ENCODE results near the gene PGAP3. TPM values are rescaled to one million over a fixed set of nuclear protein-coding genes. Genes with fewer than 3 reads are reported as not detected.

Gene PGAP3
- polyA plus RNA-seq, 1 experiment = 9.6 TPM

GRCh38 chr17:39626171-39627046, 61.4 kb downstream of the PGAP3 start, which contains the start of gene PPP1R1B:
Gene PPP1R1B, plus strand, starts transcription at chr17:39626952. Its CDS starts 441 bp downstream, at chr17:39627393.
- Histone ChIP-seq H3K27ac (ENCODE audit: low read depth, low read length) (no peak within 1 kb of the TSS), H3K9me3 (ENCODE audit: control insufficient read depth, insufficient read depth, low read length) (no peaks in the 10 kb centered on the region), H3K4me3 (ENCODE audit: low read depth, low read length) (peak within 1 kb of the TSS; percentile 29), H3K27me3 (ENCODE audit: control insufficient read depth, insufficient read depth, low read length) (peaks cover 64% of the 10 kb centered on the region)
- TF ChIP-seq CTCF (IDR thresholded peaks at IDR 0.05; ENCODE audit: low read depth, low read length) = no peak
- ChIA-PET CTCF (interaction anchor here (0.6 to 7.8 kb wide), 3 partner anchors 7 to 356 kb away, joined by 3 to 227 read pairs (median 114); no protein-coding TSS in a partner anchor), POLR2A (interaction anchor here (0.6 kb wide), 1 partner anchor 25 kb away, joined by 3 read pairs; no protein-coding TSS in a partner anchor)
- DNase-seq (ENCODE audit: low read depth, low spot score) = no peak

DNA sequence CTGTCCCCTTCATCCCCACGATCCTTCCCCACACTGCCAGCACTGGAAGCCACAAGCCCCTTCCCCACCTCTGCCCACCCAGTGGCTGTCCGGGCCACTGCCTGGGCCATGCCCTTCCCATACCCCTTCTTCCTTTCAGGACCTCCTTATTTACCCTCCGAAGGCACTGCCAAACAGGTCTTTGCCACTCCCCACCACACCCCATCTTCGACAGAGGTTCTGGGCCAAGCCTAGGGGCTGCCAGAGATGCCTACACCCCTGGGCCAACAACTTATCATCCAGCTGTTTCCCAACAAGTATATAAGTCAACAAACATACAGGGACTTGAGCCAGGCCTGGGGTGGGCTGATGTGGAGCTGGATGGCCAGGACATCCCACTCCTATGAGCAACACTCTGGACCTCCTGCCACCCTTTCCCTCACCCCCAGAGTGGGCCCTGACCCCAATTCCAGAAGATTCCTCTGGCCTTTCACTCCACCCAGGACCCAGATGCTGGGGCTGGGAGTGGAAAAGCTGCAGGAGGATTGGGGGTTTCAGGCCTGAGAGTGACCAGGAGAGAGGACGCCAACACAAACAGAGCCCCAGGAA, 62.6 kb downstream of the PGAP3 start:
- DNase-seq (ENCODE audit: low read depth, low spot score) = no peak
- H3K9me3 ChIP-seq (ENCODE audit: control insufficient read depth, insufficient read depth, low read length) = no peaks in the 10 kb centered on the region
- no peak for TF ChIP-seq CTCF (IDR thresholded peaks at IDR 0.05; ENCODE audit: low read depth, low read length)
- ChIA-PET POLR2A (interaction anchor here (0.6 kb wide), 1 partner anchor 24 kb away, joined by 3 read pairs; no protein-coding TSS in a partner anchor), CTCF (interaction anchor here (4.8 to 7.8 kb wide), 4 partner anchors 8 to 76 kb away, joined by 62 to 227 read pairs (median 103); partner anchors contain the start of gene PNMT)
- H3K27ac ChIP-seq (ENCODE audit: low read depth, low read length) = no peak overlapping the region
- peaks cover 63% of the 10 kb centered on the region for H3K27me3 ChIP-seq (ENCODE audit: control insufficient read depth, insufficient read depth, low read length)
- no peak overlapping the region for H3K4me3 ChIP-seq (ENCODE audit: low read depth, low read length)

DNA sequence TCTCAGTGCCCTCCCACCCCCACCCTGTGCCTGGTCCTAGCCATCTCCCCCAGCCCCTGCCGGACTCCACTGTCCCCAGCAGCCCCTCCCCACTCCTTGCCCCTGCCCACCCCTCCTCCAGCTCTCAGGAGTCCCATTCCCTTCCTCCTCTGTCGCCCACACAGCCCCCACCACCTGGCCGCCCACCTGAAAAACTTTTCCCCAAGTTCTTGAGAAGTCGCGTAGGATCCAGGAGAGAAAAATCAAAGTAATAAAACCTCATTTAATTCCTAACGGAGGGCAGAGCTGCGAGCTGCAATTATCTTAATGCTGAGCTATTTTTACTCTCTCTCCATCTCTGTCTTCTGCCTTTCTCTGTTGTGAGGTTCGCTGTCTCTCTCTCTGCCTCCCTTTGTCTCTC, 63.5 kb downstream of the PGAP3 start:
- peaks cover 57% of the 10 kb centered on the region for H3K27me3 ChIP-seq (ENCODE audit: control insufficient read depth, insufficient read depth, low read length)
- TF ChIP-seq CTCF (IDR thresholded peaks at IDR 0.05; ENCODE audit: low read depth, low read length) = no peak
- POLR2A ChIA-PET = no interaction called here
- no peaks in the 10 kb centered on the region for H3K9me3 ChIP-seq (ENCODE audit: control insufficient read depth, insufficient read depth, low read length)
- H3K4me3 ChIP-seq (ENCODE audit: low read depth, low read length) = no peak overlapping the region
- CTCF ChIA-PET = interaction anchor here (1.6 to 7.8 kb wide), 5 partner anchors 9 to 96 kb away, joined by 8 to 227 read pairs (median 92); partner anchors contain the start of gene PNMT
- no peak for DNase-seq (ENCODE audit: low read depth, low spot score)
- no peak overlapping the region for H3K27ac ChIP-seq (ENCODE audit: low read depth, low read length)

DNA sequence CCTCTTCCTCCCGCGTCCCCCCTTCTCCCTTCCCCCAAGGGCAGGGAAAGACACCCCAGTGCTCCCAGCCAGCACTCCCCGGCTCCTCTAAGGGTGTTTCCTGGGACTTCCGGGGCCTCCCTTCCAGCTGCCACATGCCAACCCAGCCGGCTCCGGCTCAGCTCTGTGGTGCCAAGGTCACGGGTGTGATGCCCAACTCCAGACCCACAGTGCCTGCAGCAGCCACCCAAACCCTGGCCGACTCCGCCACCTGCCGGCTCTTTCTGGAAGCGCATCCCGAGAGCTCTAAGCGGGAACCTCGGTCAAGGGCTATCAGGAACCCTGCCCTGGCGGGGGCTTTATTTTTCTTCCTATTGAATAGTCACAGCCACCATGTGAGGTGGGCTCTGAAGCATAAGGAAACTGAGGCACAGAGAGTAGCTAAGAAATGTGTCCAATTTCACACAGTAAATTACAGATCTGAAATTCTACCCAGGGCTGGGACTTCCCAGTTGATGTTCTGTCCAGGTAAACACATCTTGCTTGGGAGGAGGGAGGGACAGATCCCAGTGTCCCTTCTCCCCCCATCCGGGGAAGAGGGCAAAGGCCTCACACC, 64.4 kb downstream of the PGAP3 start:
- POLR2A ChIA-PET = no interaction called here
- DNase-seq (ENCODE audit: low read depth, low spot score) = no peak
- no peak overlapping the region for H3K27ac ChIP-seq (ENCODE audit: low read depth, low read length)
- H3K9me3 ChIP-seq (ENCODE audit: control insufficient read depth, insufficient read depth, low read length) = no peaks in the 10 kb centered on the region
- peaks cover 53% of the 10 kb centered on the region for H3K27me3 ChIP-seq (ENCODE audit: control insufficient read depth, insufficient read depth, low read length)
- TF ChIP-seq CTCF (IDR thresholded peaks at IDR 0.05; ENCODE audit: low read depth, low read length) = peak; percentile 92
- CTCF ChIA-PET = interaction anchor here (0.6 to 7.8 kb wide), 35 partner anchors 8 to 417 kb away, joined by 3 to 227 read pairs (median 4); partner anchors contain the start of genes PGAP3, PNMT, PSMD3 and STARD3
- no peak overlapping the region for H3K4me3 ChIP-seq (ENCODE audit: low read depth, low read length)
